HepG2 (cell line): ENCODE measurements around the gene GPS2. TPM values are rescaled to one million over a fixed set of nuclear protein-coding genes. Genes with fewer than 3 reads are reported as not detected.

Experiments
- CBX2 ChIP-seq, 2 experiments: fragments of 200-600 bp in 1 of 2; sonication (generic); formaldehyde crosslinking in 1 of 2; IDR thresholded peaks; 2 replicates each; pipeline versions ENCODE4 v1.7.0 to v1.8.1; 2018 to 2022; ENCODE audit warnings: low read depth in 2 of 2, low read length in 1 of 2, mild to moderate bottlenecking in 1 of 2, missing genetic modification reagents in 1 of 2
- CREB1 ChIP-seq, 2 experiments: fragments of 450-650 bp in 1 of 2; IDR thresholded peaks; 2 replicates each; pipeline ENCODE4 v1.6.1; 2016 to 2017; ENCODE audit warnings: control low read depth in 1 of 2, mild to moderate bottlenecking in 1 of 2, missing compliant biosample characterization in 1 of 2, missing genetic modification characterization in 1 of 2
- FOXP1 ChIP-seq, 2 experiments: fragments of 450-650 bp in 1 of 2; IDR thresholded peaks; 2 replicates each; pipeline ENCODE4 v1.6.1; 2017 to 2018; ENCODE audit warnings: antibody characterized with exemption in 1 of 2
- IRX3 ChIP-seq: sonication (generic); formaldehyde crosslinking; IDR thresholded peaks from 2 replicates; pipeline ENCODE4 v1.8.1; 2023; ENCODE audit warnings: mild to moderate bottlenecking, low read depth, missing genetic modification reagents, borderline replicate concordance
- JUNB ChIP-seq: sonication (generic); formaldehyde crosslinking; IDR thresholded peaks from 2 replicates; pipeline ENCODE4 v1.8.0; 2022; ENCODE audit warnings: missing genetic modification reagents, mild to moderate bottlenecking, borderline replicate concordance
- KDM6A ChIP-seq: IDR thresholded peaks from 2 replicates; pipeline ENCODE4 v1.6.1; 2016; ENCODE audit warnings: low read depth
- KMT2A ChIP-seq: sonication (generic); formaldehyde crosslinking; IDR thresholded peaks from 2 replicates; pipeline ENCODE4 v1.4.0; 2020; ENCODE audit warnings: missing genetic modification reagents
- SMAD1 ChIP-seq: sonication (generic); formaldehyde crosslinking; IDR thresholded peaks from 2 replicates; pipeline ENCODE4 v1.4.0; 2020; ENCODE audit warnings: missing genetic modification reagents, low read depth, mild to moderate bottlenecking, borderline replicate concordance
- SNRNP70 ChIP-seq: fragments of 200-400 bp; formaldehyde crosslinking; IDR thresholded peaks from 2 replicates; pipeline ENCODE4 v1.6.1; 2017; ENCODE audit warnings: mild to moderate bottlenecking, low read depth, low read length, moderate library complexity
- SRF ChIP-seq: IDR thresholded peaks from 2 replicates; pipeline ENCODE4 v1.6.1; 2011; ENCODE audit warnings: mild to moderate bottlenecking, low read depth, low read length, moderate library complexity
- TARDBP ChIP-seq: sonication (generic); formaldehyde crosslinking; IDR thresholded peaks from 2 replicates; pipeline ENCODE4 v1.8.0; 2022; ENCODE audit warnings: mild to moderate bottlenecking, missing genetic modification reagents
- TCF12 ChIP-seq, 2 experiments: fragments of 450-650 bp in 1 of 2; sonication (generic) in 1 of 2; formaldehyde crosslinking in 1 of 2; IDR thresholded peaks; 2 replicates each; pipeline versions ENCODE4 v1.6.1 to v1.8.0; 2017 to 2022; ENCODE audit warnings: antibody characterized with exemption in 1 of 2, mild to moderate bottlenecking in 1 of 2, missing genetic modification reagents in 1 of 2, moderate library complexity in 1 of 2
- THYN1 ChIP-seq: sonication (generic); formaldehyde crosslinking; IDR thresholded peaks from 2 replicates; pipeline ENCODE4 v1.8.1; 2023; ENCODE audit warnings: low read depth, mild to moderate bottlenecking, moderate library complexity, missing genetic modification reagents, borderline replicate concordance
- ZBTB3 ChIP-seq: sonication (generic); formaldehyde crosslinking; IDR thresholded peaks from 2 replicates; pipeline ENCODE4 v1.4.0; 2020; ENCODE audit warnings: low read depth, mild to moderate bottlenecking, moderate library complexity, missing genetic modification reagents, borderline replicate concordance
- ZBTB7B ChIP-seq: sonication (generic); formaldehyde crosslinking; IDR thresholded peaks from 2 replicates; pipeline ENCODE4 v1.4.0; 2020; ENCODE audit warnings: missing genetic modification reagents
- ZNF24 ChIP-seq: fragments of 450-650 bp; IDR thresholded peaks from 2 replicates; pipeline ENCODE4 v1.6.1; 2017; ENCODE audit warnings: antibody characterized with exemption, mild to moderate bottlenecking
- ZNF30 ChIP-seq: sonication (generic); formaldehyde crosslinking; IDR thresholded peaks from 2 replicates; pipeline ENCODE4 v1.5.0; 2020; ENCODE audit warnings: mild to moderate bottlenecking, missing genetic modification reagents
- ZNF326 ChIP-seq: sonication (generic); formaldehyde crosslinking; IDR thresholded peaks from 2 replicates; pipeline ENCODE4 v1.4.0; 2020; ENCODE audit warnings: missing genetic modification reagents, borderline replicate concordance
- ZNF615 ChIP-seq: sonication (generic); formaldehyde crosslinking; IDR thresholded peaks from 2 replicates; pipeline ENCODE4 v1.5.0; 2020; ENCODE audit warnings: mild to moderate bottlenecking, missing genetic modification reagents, borderline replicate concordance
- ZNF670 ChIP-seq: sonication (generic); formaldehyde crosslinking; IDR thresholded peaks from 2 replicates; pipeline ENCODE4 v1.8.0; 2022; ENCODE audit warnings: mild to moderate bottlenecking, missing genetic modification reagents, borderline replicate concordance
- ZSCAN25 ChIP-seq: sonication (generic); formaldehyde crosslinking; IDR thresholded peaks from 2 replicates; pipeline ENCODE4 v1.8.0; 2022; ENCODE audit warnings: mild to moderate bottlenecking, missing genetic modification reagents
- polyA plus RNA-seq, 8 experiments: library from polyadenylated mRNA; depleted of rRNA in 3 of 8; stranded (reverse) in 7 of 8; unstranded in 1 of 8; fragments of >200 nt; fragmentation: Illumina TruSeq in 4 of 8; extraction: Trizol in 4 of 8; gene quantifications; 2 replicates each; pipeline versions ENCODE4 v1.2.1 to v1.2.3, GENCODE V29; 2011 to 2016; ENCODE audit warnings: low read depth in 4 of 8, missing spikeins in 1 of 8, mixed read lengths in 1 of 8; ENCODE audit not compliant: insufficient read depth in 1 of 8
- total RNA-seq, 5 experiments: library from RNA; depleted of rRNA; stranded (reverse); fragments of >200 nt; fragmentation: Illumina TruSeq; extraction: Trizol; gene quantifications; 2 replicates each; pipeline ENCODE4 v1.2.3, GENCODE V29; 2016; ENCODE audit warnings: low read depth in 1 of 5
- TF ChIP-seq, protein P1 (sequence below): sonication (generic); formaldehyde crosslinking; conservative IDR thresholded peaks from 2 replicates; pipeline ENCODE4 v1.8.0; 2022; ENCODE audit warnings: low read depth, missing genetic modification reagents
- TF ChIP-seq, protein P2 (sequence below): sonication (generic); formaldehyde crosslinking; IDR thresholded peaks from 2 replicates; pipeline ENCODE4 v1.4.0; 2020; ENCODE audit warnings: missing genetic modification reagents
- TF ChIP-seq, protein P3 (sequence below): fragments of 450-650 bp; IDR thresholded peaks from 2 replicates; pipeline ENCODE4 v1.6.1; 2017; ENCODE audit warnings: mild to moderate bottlenecking

Gene GPS2
- total and polyA plus RNA-seq, 2 of the 13 experiments (the other 11 are each of a cell fraction or from before 2014, with no cell fraction given), result 58.0 to 59.4 TPM

DNA sequence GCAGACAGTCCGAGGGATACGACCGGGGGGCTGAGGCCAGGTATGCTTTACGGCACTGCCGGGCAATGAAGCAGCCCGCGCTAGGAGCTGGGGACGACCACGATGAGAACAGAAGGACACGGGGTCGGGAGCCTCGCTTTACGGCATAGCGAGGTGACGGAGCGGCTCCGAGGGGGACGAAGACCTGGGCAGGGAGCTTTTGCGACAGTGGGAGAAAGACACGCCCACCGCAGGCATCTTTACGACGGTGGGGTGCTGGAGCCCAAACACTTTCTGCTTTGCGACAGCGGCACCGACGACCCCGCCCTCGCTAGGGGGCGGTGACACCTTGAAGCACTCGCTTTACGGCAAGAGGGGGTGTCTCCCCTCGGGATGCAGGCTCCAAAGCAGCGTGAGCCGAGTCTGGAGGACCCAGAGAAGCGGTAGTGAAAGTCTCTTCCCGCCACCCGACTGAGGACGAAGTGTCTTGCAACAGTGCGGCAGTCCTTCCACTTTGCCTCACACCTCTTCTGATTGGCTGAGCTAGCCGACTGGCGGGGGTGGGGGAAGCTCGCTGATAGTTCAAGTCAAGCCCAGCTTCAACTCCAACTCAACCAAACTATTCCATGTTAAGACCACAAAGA is 14.3 kb upstream of the GPS2 start (continued):
- TF ChIP-seq, protein P1, sequence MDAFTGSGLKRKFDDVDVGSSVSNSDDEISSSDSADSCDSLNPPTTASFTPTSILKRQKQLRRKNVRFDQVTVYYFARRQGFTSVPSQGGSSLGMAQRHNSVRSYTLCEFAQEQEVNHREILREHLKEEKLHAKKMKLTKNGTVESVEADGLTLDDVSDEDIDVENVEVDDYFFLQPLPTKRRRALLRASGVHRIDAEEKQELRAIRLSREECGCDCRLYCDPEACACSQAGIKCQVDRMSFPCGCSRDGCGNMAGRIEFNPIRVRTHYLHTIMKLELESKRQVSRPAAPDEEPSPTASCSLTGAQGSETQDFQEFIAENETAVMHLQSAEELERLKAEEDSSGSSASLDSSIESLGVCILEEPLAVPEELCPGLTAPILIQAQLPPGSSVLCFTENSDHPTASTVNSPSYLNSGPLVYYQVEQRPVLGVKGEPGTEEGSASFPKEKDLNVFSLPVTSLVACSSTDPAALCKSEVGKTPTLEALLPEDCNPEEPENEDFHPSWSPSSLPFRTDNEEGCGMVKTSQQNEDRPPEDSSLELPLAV, result no peak
- TF ChIP-seq ZNF670 (CRISPR knock-in tag), result no peak
- peak; percentile 77; the same call in 1 of the 2 replicates for TF ChIP-seq SMAD1 (CRISPR knock-in tag)
- TF ChIP-seq, protein P2, sequence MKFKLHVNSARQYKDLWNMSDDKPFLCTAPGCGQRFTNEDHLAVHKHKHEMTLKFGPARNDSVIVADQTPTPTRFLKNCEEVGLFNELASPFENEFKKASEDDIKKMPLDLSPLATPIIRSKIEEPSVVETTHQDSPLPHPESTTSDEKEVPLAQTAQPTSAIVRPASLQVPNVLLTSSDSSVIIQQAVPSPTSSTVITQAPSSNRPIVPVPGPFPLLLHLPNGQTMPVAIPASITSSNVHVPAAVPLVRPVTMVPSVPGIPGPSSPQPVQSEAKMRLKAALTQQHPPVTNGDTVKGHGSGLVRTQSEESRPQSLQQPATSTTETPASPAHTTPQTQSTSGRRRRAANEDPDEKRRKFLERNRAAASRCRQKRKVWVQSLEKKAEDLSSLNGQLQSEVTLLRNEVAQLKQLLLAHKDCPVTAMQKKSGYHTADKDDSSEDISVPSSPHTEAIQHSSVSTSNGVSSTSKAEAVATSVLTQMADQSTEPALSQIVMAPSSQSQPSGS, result 0 out of 2 replicates have a peak, but pooled peaks have one; percentile 33
- no peak for TF ChIP-seq KDM6A (CRISPR knock-in tag)
- TF ChIP-seq IRX3 (CRISPR knock-in tag), result no peak
- TF ChIP-seq TARDBP (CRISPR knock-in tag), result 0 out of 2 replicates have a peak, but pooled peaks have one; percentile 57
- no peak for TF ChIP-seq ZNF24
- TF ChIP-seq THYN1, result no peak
- no peak for TF ChIP-seq CBX2 (IDR thresholded peaks at IDR 0.05; ENCODE audit: low read depth, low read length)
- no peak for TF ChIP-seq CBX2 (CRISPR knock-in tag; IDR thresholded peaks at IDR 0.05; ENCODE audit: low read depth)
- no peak for TF ChIP-seq ZNF30 (CRISPR knock-in tag)
- TF ChIP-seq ZSCAN25 (CRISPR knock-in tag), result no peak
- no peak for TF ChIP-seq TCF12 (IDR thresholded peaks at IDR 0.05)
- no peak for TF ChIP-seq TCF12 (CRISPR knock-in tag; IDR thresholded peaks at IDR 0.05)
- no peak for TF ChIP-seq ZNF326
- TF ChIP-seq ZBTB7B (CRISPR knock-in tag), result peak; percentile 84; the same call in 1 of the 2 replicates
- peak; percentile 74 for TF ChIP-seq CREB1 (IDR thresholded peaks at IDR 0.05)
- peak; percentile 82 for TF ChIP-seq CREB1 (CRISPR knock-in tag; IDR thresholded peaks at IDR 0.05)
- TF ChIP-seq ZBTB3 (CRISPR knock-in tag), result peak; percentile 46; the same call in 1 of the 2 replicates
- no peak for TF ChIP-seq SNRNP70
- peak; percentile 19; the same call in 1 of the 2 replicates for TF ChIP-seq KMT2A (CRISPR knock-in tag)
- TF ChIP-seq ZNF615 (CRISPR knock-in tag), result no peak
- no peak for TF ChIP-seq JUNB
- TF ChIP-seq, protein P3, sequence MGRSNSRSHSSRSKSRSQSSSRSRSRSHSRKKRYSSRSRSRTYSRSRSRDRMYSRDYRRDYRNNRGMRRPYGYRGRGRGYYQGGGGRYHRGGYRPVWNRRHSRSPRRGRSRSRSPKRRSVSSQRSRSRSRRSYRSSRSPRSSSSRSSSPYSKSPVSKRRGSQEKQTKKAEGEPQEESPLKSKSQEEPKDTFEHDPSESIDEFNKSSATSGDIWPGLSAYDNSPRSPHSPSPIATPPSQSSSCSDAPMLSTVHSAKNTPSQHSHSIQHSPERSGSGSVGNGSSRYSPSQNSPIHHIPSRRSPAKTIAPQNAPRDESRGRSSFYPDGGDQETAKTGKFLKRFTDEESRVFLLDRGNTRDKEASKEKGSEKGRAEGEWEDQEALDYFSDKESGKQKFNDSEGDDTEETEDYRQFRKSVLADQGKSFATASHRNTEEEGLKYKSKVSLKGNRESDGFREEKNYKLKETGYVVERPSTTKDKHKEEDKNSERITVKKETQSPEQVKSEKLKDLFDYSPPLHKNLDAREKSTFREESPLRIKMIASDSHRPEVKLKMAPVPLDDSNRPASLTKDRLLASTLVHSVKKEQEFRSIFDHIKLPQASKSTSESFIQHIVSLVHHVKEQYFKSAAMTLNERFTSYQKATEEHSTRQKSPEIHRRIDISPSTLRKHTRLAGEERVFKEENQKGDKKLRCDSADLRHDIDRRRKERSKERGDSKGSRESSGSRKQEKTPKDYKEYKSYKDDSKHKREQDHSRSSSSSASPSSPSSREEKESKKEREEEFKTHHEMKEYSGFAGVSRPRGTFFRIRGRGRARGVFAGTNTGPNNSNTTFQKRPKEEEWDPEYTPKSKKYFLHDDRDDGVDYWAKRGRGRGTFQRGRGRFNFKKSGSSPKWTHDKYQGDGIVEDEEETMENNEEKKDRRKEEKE, result no peak
- TF ChIP-seq FOXP1 (IDR thresholded peaks at IDR 0.05), result no peak
- no peak for TF ChIP-seq FOXP1 (CRISPR knock-in tag; IDR thresholded peaks at IDR 0.05)
- TF ChIP-seq SRF, result no peak
